Spleen (tissue), 7 donors: ENCODE measurements around the gene FRMD5.

Source experiments
- CTCF ChIP-seq, 11 experiments: fragments of 200-600 bp in 7 of 11; fragments of 450-650 bp in 4 of 11; sonication (generic) in 4 of 11; IDR thresholded peaks in 8 of 11; conservative IDR thresholded peaks in 3 of 11; 1 replicate in 7 of 11; 2 replicates in 4 of 11; pipeline versions ENCODE4 v1.4.0 to v1.8.0; 2016 to 2021; ENCODE audit warnings: antibody characterized with exemption in 11 of 11, inconsistent platforms in 4 of 11, mild to moderate bottlenecking in 1 of 11
- POLR2A ChIP-seq, 3 donors: fragments of 450-650 bp; IDR thresholded peaks; one replicate each; pipeline ENCODE4 v1.5.1; 2017; ENCODE audit warnings: antibody characterized with exemption in 3 of 3, mild to moderate bottlenecking in 1 of 3
- POLR2AphosphoS5 ChIP-seq, 3 donors: sonication (generic); formaldehyde crosslinking; IDR thresholded peaks; one replicate each; pipeline ENCODE4 v1.5.1; 2017; ENCODE audit warnings: antibody characterized with exemption in 3 of 3
- donor health status: DM: no; HTN: no; CAD: no; lungs with moderate emphysema.
- donor health status: DM: no; HTN: no; CAD: no.
- donor health status: DM: no; HTN: no; CAD: no.

DNA sequence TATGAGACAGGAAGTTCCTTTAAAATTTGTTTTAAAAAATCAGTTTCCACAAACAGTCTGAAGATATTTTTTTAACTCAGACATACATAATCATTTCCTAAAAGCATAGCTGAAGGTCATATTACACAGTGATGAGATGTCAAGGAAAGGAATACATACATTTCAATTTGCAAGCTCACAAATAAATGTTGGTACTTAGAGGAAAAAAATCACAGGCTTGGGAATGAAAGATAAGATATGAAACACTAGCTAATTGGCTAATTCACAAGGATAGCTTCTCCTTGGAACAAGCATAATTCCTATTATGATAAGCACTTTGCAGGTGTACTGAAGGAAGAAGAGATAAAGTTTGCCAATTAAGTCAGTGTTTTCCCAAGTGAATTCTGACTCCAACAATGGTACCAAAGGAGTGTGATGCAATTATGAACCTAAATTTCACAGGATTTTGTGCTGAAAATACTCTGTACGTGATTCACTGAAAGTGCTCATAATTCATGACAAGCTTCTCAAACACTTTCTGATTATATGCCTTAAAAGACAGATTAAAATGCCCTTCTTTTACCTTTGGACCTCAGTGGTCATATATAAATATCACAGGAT, 112.4 kb downstream of the FRMD5 start:
- TF ChIP-seq POLR2A (IDR thresholded peaks at IDR 0.05), result no peak
- TF ChIP-seq CTCF (IDR thresholded peaks at IDR 0.05 in 8 of 11, conservative IDR thresholded peaks at IDR 0.05 in 3 of 11), result no peak
- no peak for TF ChIP-seq POLR2AphosphoS5 (IDR thresholded peaks at IDR 0.05)
